ENCODE results near the gene HOXA10.
A peak's percentile ranks its signal among the peaks of the same experiment; 100 is the strongest.

Gene HOXA10

GRCh38 chr7:27132978-27133377 is 41.1 kb downstream of the HOXA10 start:
- no peak for DNase-seq (ENCODE audit: low read depth in 3 of 3, low spot score in 1 of 3)

- DNase-seq (ENCODE audit: low read depth in 3 of 3, low spot score in 1 of 3): no peak
Observed at GRCh38 chr7:27132214-27132613, 41.9 kb downstream of the HOXA10 start.

- no peak for DNase-seq (ENCODE audit: low read depth in 3 of 3, low spot score in 1 of 3)
Observed at GRCh38 chr7:27131390-27131819, 42.7 kb downstream of the HOXA10 start.

GRCh38 chr7:27130540-27131389 is 43.4 kb downstream of the HOXA10 start, which contains the start of gene HOXA4:
Gene HOXA4 (minus strand): TSS chr7:27130757. CDS start chr7:27130733, 24 bp downstream.
- peak; percentile 36 to 51 (median 42) for DNase-seq (ENCODE audit: low read depth in 3 of 3, low spot score in 1 of 3)

GRCh38 chr7:27129729-27130539 is 44.2 kb downstream of the HOXA10 start:
- DNase-seq (ENCODE audit: low read depth in 3 of 3, low spot score in 1 of 3): no peak

GRCh38 chr7:27128776-27129728 is 45.1 kb downstream of the HOXA10 start:
- DNase-seq (ENCODE audit: low read depth in 3 of 3, low spot score in 1 of 3): no peak

GRCh38 chr7:27128034-27128433 is 46.1 kb downstream of the HOXA10 start:
- DNase-seq (ENCODE audit: low read depth in 3 of 3, low spot score in 1 of 3): no peak

GRCh38 chr7:27126596-27127327 is 47.4 kb downstream of the HOXA10 start:
- DNase-seq (ENCODE audit: low read depth in 3 of 3, low spot score in 1 of 3): no peak

GRCh38 chr7:27125986-27126394 is 48.1 kb downstream of the HOXA10 start:
- DNase-seq (ENCODE audit: low read depth in 3 of 3, low spot score in 1 of 3): no peak

- DNase-seq (ENCODE audit: low read depth in 3 of 3, low spot score in 1 of 3): no peak
Observed at GRCh38 chr7:27124902-27125689, 49.0 kb downstream of the HOXA10 start.

GRCh38 chr7:27124096-27124901 is 49.8 kb downstream of the HOXA10 start:
- no peak for DNase-seq (ENCODE audit: low read depth in 3 of 3, low spot score in 1 of 3)

GRCh38 chr7:27123477-27124053 is 50.6 kb downstream of the HOXA10 start:
- no peak for DNase-seq (ENCODE audit: low read depth in 3 of 3, low spot score in 1 of 3)

- DNase-seq (ENCODE audit: low read depth in 3 of 3, low spot score in 1 of 3): no peak
Observed at GRCh38 chr7:27123007-27123476, 51.1 kb downstream of the HOXA10 start.

- no peak for DNase-seq (ENCODE audit: low read depth in 3 of 3, low spot score in 1 of 3)
Observed at GRCh38 chr7:27122077-27122910, 51.8 kb downstream of the HOXA10 start.

- DNase-seq (ENCODE audit: low read depth in 3 of 3, low spot score in 1 of 3): no peak
Observed at GRCh38 chr7:27121684-27122076, 52.4 kb downstream of the HOXA10 start.

All from stimulated activated CD4-positive, alpha-beta T cell treated with anti-CD3 and anti-CD28 coated beads, TNF-alpha, amount 100 ng/mL, for 1 hour (primary cell).